Stimulated activated CD8-positive, alpha-beta memory T cell treated with anti-CD3 and anti-CD28 coated beads, Interleukin-7, amount 100 ng/mL, for 48 hours (primary cell): Measurements from ENCODE around the gene HOXC5.

Experiments
- DNase-seq, 2 donors: peaks; one replicate each; pipeline ENCODE4 v3.0.0-alpha.2; 2020; ENCODE audit warnings: low read depth in 1 of 2; ENCODE audit errors: extremely low read depth in 1 of 2

The HOXC5 gene

GRCh38 chr12:54006559-54007220 is 26.2 kb upstream of the HOXC5 start:
- no peak for DNase-seq

GRCh38 chr12:54007538-54008259 is 25.2 kb upstream of the HOXC5 start:
- DNase-seq, result no peak

GRCh38 chr12:54008260-54008552 is 24.6 kb upstream of the HOXC5 start:
- DNase-seq, result no peak

- DNase-seq, result no peak
Measured at GRCh38 chr12:54009171-54010052, 23.4 kb upstream of the HOXC5 start.

GRCh38 chr12:54010053-54010971 is 22.5 kb upstream of the HOXC5 start:
- DNase-seq, result no peak

- no peak for DNase-seq
Measured at GRCh38 chr12:54010972-54011664, 21.7 kb upstream of the HOXC5 start.

- DNase-seq, result no peak
Measured at GRCh38 chr12:54011665-54012532, 21.0 kb upstream of the HOXC5 start.

- no peak for DNase-seq
Measured at GRCh38 chr12:54012631-54013409, 20.0 kb upstream of the HOXC5 start.

- DNase-seq, result no peak
Measured at GRCh38 chr12:54014377-54015017, 18.4 kb upstream of the HOXC5 start.

- DNase-seq, result no peak
Measured at GRCh38 chr12:54015018-54015931, 17.6 kb upstream of the HOXC5 start.

GRCh38 chr12:54016051-54016450 is 16.8 kb upstream of the HOXC5 start:
- no peak for DNase-seq

- DNase-seq, result no peak
Measured at GRCh38 chr12:54016478-54016964, 16.3 kb upstream of the HOXC5 start.

- no peak for DNase-seq
Measured at GRCh38 chr12:54017027-54017788, 15.6 kb upstream of the HOXC5 start.

- peak; percentile 47 to 54 for DNase-seq
Measured at GRCh38 chr12:54017878-54018467, 14.9 kb upstream of the HOXC5 start.

- DNase-seq, result no peak
Measured at GRCh38 chr12:54018468-54018984, 14.3 kb upstream of the HOXC5 start.
